ENCODE measurements around the gene CPA5.

The CPA5 gene

DNA sequence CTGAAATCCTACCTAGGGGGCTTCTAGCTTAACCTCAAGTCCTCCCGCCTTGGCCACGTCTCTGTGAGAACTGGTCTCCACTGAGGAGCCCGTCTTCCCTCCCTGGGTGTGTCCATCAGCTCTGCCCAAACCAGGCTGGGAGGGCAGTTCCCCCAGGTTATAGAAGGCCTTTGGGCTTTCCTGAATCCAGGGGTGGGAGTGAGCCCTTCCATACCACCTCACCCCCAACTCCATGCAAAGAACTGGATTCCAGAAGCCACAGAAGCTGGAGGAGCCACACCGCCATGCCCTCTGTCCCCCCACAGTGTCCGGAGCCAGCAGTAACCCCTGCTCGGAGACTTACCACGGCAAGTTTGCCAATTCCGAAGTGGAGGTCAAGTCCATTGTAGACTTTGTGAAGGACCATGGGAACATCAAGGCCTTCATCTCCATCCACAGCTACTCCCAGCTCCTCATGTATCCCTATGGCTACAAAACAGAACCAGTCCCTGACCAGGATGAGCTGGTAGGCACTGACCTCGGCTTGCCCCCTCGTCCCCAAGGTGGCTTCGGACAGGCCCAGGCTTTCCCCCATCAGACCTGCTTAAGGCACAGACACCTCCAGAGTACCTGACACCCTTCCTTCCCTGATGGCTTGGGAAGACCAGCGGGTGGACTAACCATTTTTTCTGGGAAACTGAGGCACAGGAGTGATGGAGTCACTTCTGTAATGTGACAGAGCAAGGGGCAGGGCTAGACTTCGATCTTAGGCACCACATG, 40.4 kb downstream of the CPA5 start:
- no peak for DNase-seq
- H3K9ac ChIP-seq (ENCODE audit: low read depth, low read length), result no peak overlapping the region

DNA sequence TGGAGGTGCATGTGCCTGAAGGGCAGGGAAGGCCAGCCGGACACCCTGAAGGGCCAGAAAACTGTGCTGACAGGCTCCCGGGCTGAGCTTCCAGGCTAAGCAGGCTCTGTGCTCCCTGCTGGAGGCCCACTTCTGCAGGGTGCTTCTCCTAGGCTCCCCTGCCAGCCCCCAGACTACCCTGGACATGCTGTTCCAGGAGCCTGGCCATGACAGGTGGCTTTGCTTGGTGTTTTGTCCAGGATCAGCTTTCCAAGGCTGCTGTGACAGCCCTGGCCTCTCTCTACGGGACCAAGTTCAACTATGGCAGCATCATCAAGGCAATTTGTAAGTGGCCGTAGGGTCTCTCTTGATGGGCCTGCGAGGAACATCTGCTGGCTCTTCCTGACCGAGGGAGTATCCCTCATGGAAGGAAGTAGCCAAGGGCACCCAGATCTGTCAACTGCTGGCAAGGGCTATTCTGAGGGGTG, 41.0 kb downstream of the CPA5 start:
- H3K36me3 ChIP-seq (ENCODE audit: insufficient read depth, low read length), result no peaks in the 10 kb centered on the region
- TF ChIP-seq, protein P1, sequence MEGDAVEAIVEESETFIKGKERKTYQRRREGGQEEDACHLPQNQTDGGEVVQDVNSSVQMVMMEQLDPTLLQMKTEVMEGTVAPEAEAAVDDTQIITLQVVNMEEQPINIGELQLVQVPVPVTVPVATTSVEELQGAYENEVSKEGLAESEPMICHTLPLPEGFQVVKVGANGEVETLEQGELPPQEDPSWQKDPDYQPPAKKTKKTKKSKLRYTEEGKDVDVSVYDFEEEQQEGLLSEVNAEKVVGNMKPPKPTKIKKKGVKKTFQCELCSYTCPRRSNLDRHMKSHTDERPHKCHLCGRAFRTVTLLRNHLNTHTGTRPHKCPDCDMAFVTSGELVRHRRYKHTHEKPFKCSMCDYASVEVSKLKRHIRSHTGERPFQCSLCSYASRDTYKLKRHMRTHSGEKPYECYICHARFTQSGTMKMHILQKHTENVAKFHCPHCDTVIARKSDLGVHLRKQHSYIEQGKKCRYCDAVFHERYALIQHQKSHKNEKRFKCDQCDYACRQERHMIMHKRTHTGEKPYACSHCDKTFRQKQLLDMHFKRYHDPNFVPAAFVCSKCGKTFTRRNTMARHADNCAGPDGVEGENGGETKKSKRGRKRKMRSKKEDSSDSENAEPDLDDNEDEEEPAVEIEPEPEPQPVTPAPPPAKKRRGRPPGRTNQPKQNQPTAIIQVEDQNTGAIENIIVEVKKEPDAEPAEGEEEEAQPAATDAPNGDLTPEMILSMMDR (IDR thresholded peaks at IDR 0.05; ENCODE audit: borderline replicate concordance, extremely low read depth, low read length, poor library complexity, severe bottlenecking), result no peak
- no peak for TF ChIP-seq EZH2 (IDR thresholded peaks at IDR 0.05; ENCODE audit: borderline replicate concordance, low read depth, low read length, severe bottlenecking)
- no peak overlapping the region for H3K9ac ChIP-seq (ENCODE audit: low read depth, low read length)
- H3K79me2 ChIP-seq (ENCODE audit: insufficient read depth, low read length), result no peaks in the 10 kb centered on the region
- H3K4me3 ChIP-seq (ENCODE audit: low read depth in 1 of 2, low read length in 2 of 2), result no peak overlapping the region
- ATAC-seq (ENCODE audit: insufficient read depth, low read depth) (no peak), DNase-seq (no peak)
- no peak overlapping the region for H3K27ac ChIP-seq (ENCODE audit: low read length)
- H3K4me1 ChIP-seq (ENCODE audit: insufficient read depth, low read length), result no peaks in the 10 kb centered on the region
- no peaks in the 10 kb centered on the region for H3K27me3 ChIP-seq (ENCODE audit: insufficient read depth, low read length, poor library complexity)
- H3K9me3 ChIP-seq (ENCODE audit: insufficient read depth, low read length, severe bottlenecking), result no peaks in the 10 kb centered on the region
- H4K20me1 ChIP-seq (ENCODE audit: insufficient read depth, low read length), result no peaks in the 10 kb centered on the region
- H2AFZ ChIP-seq (ENCODE audit: low read depth, low read length), result no peak overlapping the region
- H3K4me2 ChIP-seq (ENCODE audit: insufficient read depth, low read length), result no peak overlapping the region

More for the DNA sequence above, 40.4 kb downstream of the CPA5 start:
- H3K4me2 ChIP-seq (ENCODE audit: insufficient read depth, low read length), result no peak overlapping the region
- H3K4me1 ChIP-seq (ENCODE audit: insufficient read depth, low read length), result no peaks in the 10 kb centered on the region
- no peak overlapping the region for H3K4me3 ChIP-seq (ENCODE audit: low read depth in 1 of 2, low read length in 2 of 2)
- TF ChIP-seq EZH2 (IDR thresholded peaks at IDR 0.05; ENCODE audit: borderline replicate concordance, low read depth, low read length, severe bottlenecking), result no peak
- TF ChIP-seq, protein P1 (IDR thresholded peaks at IDR 0.05; ENCODE audit: borderline replicate concordance, extremely low read depth, low read length, poor library complexity, severe bottlenecking), result no peak
- H3K79me2 ChIP-seq (ENCODE audit: insufficient read depth, low read length), result no peaks in the 10 kb centered on the region
- no peaks in the 10 kb centered on the region for H3K27me3 ChIP-seq (ENCODE audit: insufficient read depth, low read length, poor library complexity)
- no peaks in the 10 kb centered on the region for H3K9me3 ChIP-seq (ENCODE audit: insufficient read depth, low read length, severe bottlenecking)
- H2AFZ ChIP-seq (ENCODE audit: low read depth, low read length), result no peak overlapping the region
- no peaks in the 10 kb centered on the region for H3K36me3 ChIP-seq (ENCODE audit: insufficient read depth, low read length)
- no peak for ATAC-seq (ENCODE audit: insufficient read depth, low read depth)
- no peak overlapping the region for H3K27ac ChIP-seq (ENCODE audit: low read length)
- H4K20me1 ChIP-seq (ENCODE audit: insufficient read depth, low read length), result no peaks in the 10 kb centered on the region

DNA sequence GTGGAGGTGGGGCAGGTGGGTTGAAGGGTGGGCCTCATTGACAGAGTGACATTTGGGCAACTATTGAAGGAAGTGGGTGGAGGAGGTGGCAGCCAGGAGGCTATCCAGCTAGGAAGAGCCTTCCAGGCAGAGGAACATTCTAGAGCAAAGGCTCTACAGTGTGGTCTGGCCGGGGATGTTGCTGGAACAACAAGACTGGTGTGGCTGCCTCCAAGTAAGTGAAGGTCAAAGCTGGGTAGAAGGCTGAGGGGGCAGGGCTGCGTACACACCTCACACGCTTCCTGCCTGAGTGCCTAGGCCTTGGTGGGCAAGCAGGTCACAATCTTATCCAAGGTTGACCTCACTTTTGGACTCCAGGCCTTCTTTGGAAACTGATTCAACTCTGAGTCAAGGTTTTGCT, 42.3 kb downstream of the CPA5 start:
- H3K27me3 ChIP-seq (ENCODE audit: insufficient read depth, low read length, poor library complexity), result no peaks in the 10 kb centered on the region
- ATAC-seq (ENCODE audit: insufficient read depth, low read depth) (no peak), DNase-seq (no peak)
- TF ChIP-seq, protein P1 (IDR thresholded peaks at IDR 0.05; ENCODE audit: borderline replicate concordance, extremely low read depth, low read length, poor library complexity, severe bottlenecking), result no peak
- no peak for TF ChIP-seq EZH2 (IDR thresholded peaks at IDR 0.05; ENCODE audit: borderline replicate concordance, low read depth, low read length, severe bottlenecking)
- H2AFZ ChIP-seq (ENCODE audit: low read depth, low read length), result no peak overlapping the region
- H3K27ac ChIP-seq (ENCODE audit: low read length), result no peak overlapping the region
- H3K9me3 ChIP-seq (ENCODE audit: insufficient read depth, low read length, severe bottlenecking), result no peaks in the 10 kb centered on the region
- H4K20me1 ChIP-seq (ENCODE audit: insufficient read depth, low read length), result no peaks in the 10 kb centered on the region
- no peak overlapping the region for H3K4me2 ChIP-seq (ENCODE audit: insufficient read depth, low read length)
- no peaks in the 10 kb centered on the region for H3K36me3 ChIP-seq (ENCODE audit: insufficient read depth, low read length)
- H3K79me2 ChIP-seq (ENCODE audit: insufficient read depth, low read length), result no peaks in the 10 kb centered on the region
- no peaks in the 10 kb centered on the region for H3K4me1 ChIP-seq (ENCODE audit: insufficient read depth, low read length)
- no peak overlapping the region for H3K9ac ChIP-seq (ENCODE audit: low read depth, low read length)
- H3K4me3 ChIP-seq (ENCODE audit: low read depth in 1 of 2, low read length in 2 of 2), result no peak overlapping the region
